GM19324 (cell line): ENCODE results near the gene CAVIN2.

ENCODE experiments used
- ATAC-seq: cut with Tn5 transposase; IDR thresholded peaks from one replicate; pipeline ENCODE4 v1.9.1; 2021; ENCODE audit warnings: mild to moderate bottlenecking, moderate library complexity; ENCODE audit not compliant: unreplicated experiment, low FRiP score

CAVIN2 gene

GRCh38 chr2:191846515-191847476 is at the start of gene CAVIN2:
Gene CAVIN2, minus strand, starts transcription at chr2:191847088. Its CDS starts 163 bp downstream, at chr2:191846925.
- no peak for ATAC-seq

GRCh38 chr2:191895743-191896142 is 48.9 kb upstream of the CAVIN2 start:
- ATAC-seq, result no peak

- no peak for ATAC-seq
Observed at GRCh38 chr2:191895195-191895594, 48.3 kb upstream of the CAVIN2 start.

GRCh38 chr2:191894681-191895147 is 47.8 kb upstream of the CAVIN2 start:
- ATAC-seq, result no peak

- no peak for ATAC-seq
Observed at GRCh38 chr2:191892391-191892790, 45.5 kb upstream of the CAVIN2 start.

- ATAC-seq, result no peak
Observed at GRCh38 chr2:191891656-191892055, 44.8 kb upstream of the CAVIN2 start.

- no peak for ATAC-seq
Observed at GRCh38 chr2:191889931-191890330, 43.0 kb upstream of the CAVIN2 start.

GRCh38 chr2:191888400-191889166 is 41.7 kb upstream of the CAVIN2 start:
- no peak for ATAC-seq

GRCh38 chr2:191885650-191886049 is 38.8 kb upstream of the CAVIN2 start:
- no peak for ATAC-seq

- no peak for ATAC-seq
Observed at GRCh38 chr2:191885098-191885497, 38.2 kb upstream of the CAVIN2 start.

- ATAC-seq, result no peak
Observed at GRCh38 chr2:191881982-191882816, 35.3 kb upstream of the CAVIN2 start.

GRCh38 chr2:191878548-191879279 is 31.8 kb upstream of the CAVIN2 start:
- no peak for ATAC-seq

- ATAC-seq, result no peak
Observed at GRCh38 chr2:191877875-191878274, 31.0 kb upstream of the CAVIN2 start.

- no peak for ATAC-seq
Observed at GRCh38 chr2:191875859-191876258, 29.0 kb upstream of the CAVIN2 start.

GRCh38 chr2:191870744-191871143 is 23.9 kb upstream of the CAVIN2 start:
- no peak for ATAC-seq

GRCh38 chr2:191869781-191870180 is 22.9 kb upstream of the CAVIN2 start:
- ATAC-seq, result no peak

- ATAC-seq, result no peak
Observed at GRCh38 chr2:191869178-191869577, 22.3 kb upstream of the CAVIN2 start.

- ATAC-seq, result no peak
Observed at GRCh38 chr2:191867507-191867847, 20.6 kb upstream of the CAVIN2 start.

- ATAC-seq, result no peak
Observed at GRCh38 chr2:191866675-191867506, 20.0 kb upstream of the CAVIN2 start.
